Skeletal muscle cell (primary cell): ENCODE measurements around the gene CHST5.
"Not testable (repeated sequence)": the region's sequence is repeated elsewhere in the genome, so short reads cannot be mapped to it uniquely, and the experiment has no call there.

Experiments used
- DNase-seq: peaks from one replicate; pipeline ENCODE4 v3.0.0-alpha.2; 2010; ENCODE audit warnings: low read depth
- H3K4me3 ChIP-seq: 2 replicates; pipeline ENCODE4 v1.5.1; 2011; ENCODE audit warnings: low read depth, mild to moderate bottlenecking, control low read depth, low read length, moderate library complexity

Gene CHST5

DNA sequence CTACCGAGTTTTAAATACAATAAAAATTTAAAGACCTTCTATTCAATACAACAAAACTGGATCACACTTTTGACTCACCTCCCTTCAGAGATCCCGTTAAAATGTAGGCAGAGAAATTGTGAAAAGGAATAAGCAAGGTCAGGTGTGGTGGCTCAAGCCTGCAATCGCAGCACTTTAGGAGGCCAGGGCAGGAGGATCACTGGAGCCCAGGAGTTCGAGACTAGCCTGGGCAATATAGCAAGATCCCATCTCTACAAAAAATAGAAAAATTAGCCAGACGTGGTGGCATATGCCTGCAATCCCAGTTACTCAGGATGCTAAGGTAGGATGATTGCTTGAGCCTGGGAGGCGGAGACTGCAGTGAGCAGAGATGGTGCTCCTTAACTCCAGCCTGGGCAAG lies 16.7 kb downstream of the CHST5 start:
- no peak for DNase-seq
- no peak overlapping the region for H3K4me3 ChIP-seq

DNA sequence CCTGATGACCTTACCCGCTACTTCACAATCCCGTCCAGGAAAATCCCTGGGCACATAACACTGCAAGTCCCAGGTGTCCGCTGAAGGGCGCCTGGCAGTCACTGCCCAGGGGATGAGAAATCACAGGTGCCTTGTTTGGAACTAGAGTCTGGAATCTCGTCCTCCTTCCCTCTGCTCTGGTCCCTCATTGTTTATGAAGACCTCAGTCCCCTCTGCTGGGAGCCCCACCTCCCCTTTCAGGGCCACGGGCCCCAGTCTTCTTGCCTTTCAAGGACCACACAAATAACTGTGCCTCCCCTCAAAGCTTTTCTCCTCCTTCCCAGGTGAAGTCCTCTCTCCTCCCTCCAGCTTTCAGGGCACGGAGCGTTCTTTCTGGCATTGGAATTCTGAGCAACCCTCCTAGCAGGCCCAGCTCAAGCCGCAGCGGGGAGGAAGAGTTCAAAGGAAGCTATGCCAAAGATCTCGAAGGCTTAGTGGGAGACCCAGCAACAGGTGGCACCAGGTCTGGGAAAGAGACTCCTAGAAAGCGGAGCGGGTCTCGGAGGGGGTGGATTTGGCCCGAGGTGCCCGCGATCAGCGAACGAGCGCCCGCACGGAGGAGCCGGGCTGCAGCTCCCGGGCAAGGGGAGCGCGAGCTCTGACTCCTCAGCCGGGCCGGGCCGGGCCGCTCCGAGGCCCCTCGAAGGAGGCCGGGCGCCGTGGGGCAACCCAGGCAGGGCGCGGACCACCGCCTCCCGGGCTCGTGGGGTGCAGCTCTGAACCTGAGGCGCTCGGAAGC lies 19.5 kb downstream of the CHST5 start:
- peak overlapping the region; percentile 83 for H3K4me3 ChIP-seq
- not testable (repeated sequence) for DNase-seq

DNA sequence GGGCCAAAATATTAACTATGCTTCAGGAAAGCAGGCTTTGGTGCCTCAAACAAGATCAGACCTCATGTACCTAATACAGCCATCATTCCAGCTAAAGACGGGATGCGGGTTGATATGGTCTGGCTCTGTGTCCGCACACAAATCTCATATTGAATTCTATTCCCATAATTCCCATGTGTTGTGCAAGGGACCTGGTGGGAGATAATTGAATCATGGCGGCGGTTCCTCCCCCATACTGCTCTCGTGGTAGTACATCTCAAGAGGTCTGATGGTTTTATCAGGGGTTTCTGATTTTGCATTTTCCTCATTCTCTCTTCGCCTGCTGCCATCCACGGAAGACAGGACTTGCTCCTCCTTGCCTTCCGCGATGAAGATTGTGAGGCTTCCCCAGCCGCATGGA lies 21.6 kb downstream of the CHST5 start:
- H3K4me3 ChIP-seq = no peak overlapping the region
- no peak for DNase-seq

DNA sequence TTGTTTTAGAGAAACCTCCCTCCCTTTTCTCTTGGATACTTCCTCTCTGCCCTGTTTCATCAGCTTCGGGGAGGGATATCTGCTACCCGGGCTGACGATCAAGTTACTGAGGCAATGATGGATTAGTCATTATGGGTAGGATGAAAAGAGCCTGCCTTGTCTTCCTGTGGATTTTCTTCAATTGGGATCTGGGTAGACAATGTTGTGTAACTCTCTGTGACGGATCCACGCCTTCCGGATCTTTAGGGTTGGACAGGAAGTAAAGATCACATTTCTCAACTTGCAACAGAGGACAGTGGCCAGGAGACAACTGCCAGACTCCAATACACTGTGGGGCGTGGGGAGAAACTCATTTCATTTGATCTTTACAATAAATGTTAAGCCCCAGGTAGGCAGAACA lies 29.3 kb downstream of the CHST5 start:
- H3K4me3 ChIP-seq = no peak overlapping the region
- peak; percentile 89 for DNase-seq

DNA sequence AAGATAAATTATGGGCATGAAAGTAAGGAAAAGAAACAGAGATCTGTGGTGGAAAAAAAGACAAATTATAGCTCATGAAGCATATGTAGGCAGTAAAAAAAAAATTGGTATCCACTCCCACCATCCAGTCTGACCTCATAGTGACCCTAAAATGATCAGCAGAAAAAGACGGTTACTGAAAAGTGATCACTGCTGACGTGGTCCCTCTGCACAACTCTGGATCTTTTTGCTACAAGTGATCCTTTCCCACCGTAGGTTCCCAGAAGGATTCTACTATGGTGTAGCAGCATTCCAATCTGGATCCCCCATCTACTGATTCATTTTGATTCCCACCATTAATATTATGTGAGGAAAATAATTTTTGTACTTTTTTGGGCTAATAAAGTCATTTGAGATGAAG lies 29.8 kb downstream of the CHST5 start:
- H3K4me3 ChIP-seq = no peak overlapping the region
- no peak for DNase-seq

DNA sequence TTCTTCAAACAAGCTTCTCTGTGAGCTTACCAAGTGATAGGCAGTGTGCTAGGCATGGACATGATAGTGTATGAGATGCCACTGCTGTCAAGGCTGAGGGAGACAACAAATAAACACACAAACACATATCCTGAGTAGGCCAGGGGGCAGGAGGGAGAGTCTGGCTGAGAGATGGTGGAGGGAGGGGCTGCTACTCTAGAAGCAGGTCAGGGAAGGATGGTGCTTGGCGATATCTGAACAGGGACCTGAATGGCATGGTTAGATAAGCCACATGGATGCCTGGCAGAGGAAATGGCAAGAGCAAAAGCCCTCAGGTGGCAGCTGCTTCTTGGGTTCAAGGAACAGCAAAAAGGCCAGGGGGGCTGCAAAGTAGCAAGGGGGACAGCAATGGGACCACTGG lies 32.1 kb downstream of the CHST5 start:
- no peak overlapping the region for H3K4me3 ChIP-seq
- DNase-seq = no peak

DNA sequence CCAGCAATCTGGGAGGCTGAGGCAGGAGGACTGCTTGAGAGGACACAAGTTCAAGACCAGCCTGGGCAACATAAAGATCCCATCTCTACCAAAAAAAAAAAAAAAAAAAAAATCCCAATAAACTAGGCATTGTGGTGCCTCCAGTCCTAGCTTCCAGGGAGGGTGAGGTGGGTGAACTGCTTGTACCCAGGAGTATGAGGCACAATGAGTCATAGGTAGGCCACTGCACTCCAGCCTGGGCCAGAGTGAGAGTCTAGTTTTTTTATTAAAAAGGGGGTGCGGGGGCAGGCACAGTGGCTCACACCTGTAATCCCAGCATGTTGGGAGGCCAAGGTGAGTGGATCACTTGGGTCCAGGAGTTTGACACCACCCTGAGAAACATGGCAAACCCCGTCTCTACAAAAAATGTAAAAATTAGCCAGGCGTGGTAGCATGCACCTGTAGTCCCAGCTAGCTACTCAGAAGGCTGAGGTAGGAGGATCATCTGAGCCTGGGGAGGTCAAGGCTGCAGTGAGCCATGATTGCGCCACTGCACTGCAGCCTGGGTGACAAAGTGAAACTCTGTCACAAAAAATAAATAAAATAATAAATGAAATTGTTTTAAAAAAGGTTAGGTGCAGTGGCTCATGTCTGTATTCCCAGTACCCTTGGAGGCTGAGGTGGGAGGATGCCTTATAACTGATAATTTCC lies 32.8 kb downstream of the CHST5 start:
- H3K4me3 ChIP-seq = no peak overlapping the region
- DNase-seq = no peak

DNA sequence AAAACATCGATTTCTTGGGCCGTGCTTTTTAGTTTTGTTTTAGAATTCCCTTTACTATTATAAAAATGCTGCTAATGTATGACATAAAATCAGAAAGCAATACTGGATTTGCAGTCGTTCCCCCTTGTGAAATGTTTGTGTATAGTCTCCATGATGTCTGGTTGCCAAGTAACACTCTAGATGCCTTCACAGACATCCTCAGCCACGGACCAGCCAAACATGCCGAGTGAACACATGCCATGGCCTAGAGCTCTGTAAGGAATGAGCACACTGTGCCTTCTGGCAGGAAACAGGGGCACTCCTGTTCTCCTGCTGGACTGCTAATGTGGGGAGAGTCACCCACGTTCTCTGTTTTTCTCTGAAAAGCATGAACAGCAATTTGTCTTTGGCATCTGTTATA lies 34.1 kb downstream of the CHST5 start:
- DNase-seq = peak; percentile 36

DNA sequence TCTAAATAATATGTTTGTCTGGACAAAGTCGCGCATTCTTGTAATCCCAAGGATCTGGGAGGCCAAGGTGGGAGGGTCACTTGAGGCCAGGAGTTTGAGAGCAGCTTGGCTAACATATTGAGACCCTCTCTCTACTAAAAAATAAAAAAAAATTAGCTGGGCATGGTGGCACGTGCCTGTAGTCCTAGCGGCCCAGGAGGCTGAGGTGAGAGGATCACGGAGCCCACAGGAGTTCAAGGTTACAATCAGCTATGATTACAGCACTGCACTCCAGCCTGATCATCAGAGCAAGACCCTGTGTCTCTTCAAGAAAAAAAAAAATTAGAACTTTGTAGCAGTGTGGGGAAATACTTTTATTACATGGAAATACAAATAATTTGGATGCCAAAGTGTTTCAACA lies 34.5 kb downstream of the CHST5 start:
- DNase-seq = no peak
- no peak overlapping the region for H3K4me3 ChIP-seq

More for the DNA sequence above, 34.1 kb downstream of the CHST5 start:
- H3K4me3 ChIP-seq = not testable (repeated sequence)

DNA sequence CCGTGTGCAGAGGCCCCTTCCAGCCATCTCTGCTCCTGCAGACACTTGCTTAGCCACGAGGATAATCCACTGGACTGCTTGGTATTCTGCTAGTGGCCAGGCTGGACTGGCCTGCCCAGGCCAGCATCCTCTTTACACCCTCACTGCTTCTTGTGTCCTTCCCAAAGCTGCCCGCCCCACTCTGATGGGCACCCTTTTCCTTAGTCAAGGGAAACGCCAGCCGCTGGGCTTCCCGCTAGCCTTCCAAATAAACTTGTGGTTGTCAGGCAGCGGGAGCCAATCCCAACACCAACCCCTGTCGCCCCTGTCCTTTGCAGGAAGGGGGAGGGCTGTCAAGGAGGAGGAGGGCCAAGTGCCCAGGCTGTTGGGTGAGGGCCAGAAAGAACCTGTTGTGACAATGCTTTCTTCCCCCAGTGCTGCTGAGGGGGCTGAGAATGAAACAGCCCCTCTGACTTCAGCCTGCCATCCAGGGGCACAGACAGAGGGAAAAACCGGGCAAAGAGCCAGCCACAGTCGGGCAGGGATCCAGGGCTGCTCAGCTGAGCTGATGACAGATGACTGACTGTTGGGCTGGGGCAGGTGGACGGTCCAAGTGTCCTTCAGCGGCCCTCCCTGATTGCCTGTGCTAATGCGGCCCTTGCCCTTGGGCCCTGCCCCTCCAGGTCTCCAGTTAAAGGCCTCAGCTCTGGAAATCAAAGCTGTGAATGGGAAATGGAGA lies 37.1 kb downstream of the CHST5 start:
- not testable (repeated sequence) for DNase-seq

DNA sequence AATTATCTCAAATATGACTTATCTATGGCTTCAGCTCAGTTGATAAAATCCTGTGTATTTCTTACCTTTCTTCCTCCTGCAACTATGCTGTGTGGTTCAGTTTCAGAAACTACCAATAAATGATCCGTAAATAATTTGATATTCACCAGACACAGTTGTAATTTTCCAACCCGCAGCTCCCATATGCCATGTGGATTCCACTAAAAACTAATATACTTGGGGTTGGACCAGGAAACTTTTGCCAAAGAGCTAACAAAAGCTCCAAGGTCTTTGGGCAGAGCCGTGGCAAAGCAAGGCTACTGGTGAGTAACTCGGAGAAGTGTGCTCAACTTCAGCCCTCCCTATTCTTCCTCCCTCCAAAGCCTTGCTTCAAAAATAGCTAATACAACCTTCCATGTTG lies 38.4 kb downstream of the CHST5 start:
- DNase-seq = no peak
- no peak overlapping the region for H3K4me3 ChIP-seq

More for the DNA sequence above, 37.1 kb downstream of the CHST5 start:
- H3K4me3 ChIP-seq = not testable (repeated sequence)

DNA sequence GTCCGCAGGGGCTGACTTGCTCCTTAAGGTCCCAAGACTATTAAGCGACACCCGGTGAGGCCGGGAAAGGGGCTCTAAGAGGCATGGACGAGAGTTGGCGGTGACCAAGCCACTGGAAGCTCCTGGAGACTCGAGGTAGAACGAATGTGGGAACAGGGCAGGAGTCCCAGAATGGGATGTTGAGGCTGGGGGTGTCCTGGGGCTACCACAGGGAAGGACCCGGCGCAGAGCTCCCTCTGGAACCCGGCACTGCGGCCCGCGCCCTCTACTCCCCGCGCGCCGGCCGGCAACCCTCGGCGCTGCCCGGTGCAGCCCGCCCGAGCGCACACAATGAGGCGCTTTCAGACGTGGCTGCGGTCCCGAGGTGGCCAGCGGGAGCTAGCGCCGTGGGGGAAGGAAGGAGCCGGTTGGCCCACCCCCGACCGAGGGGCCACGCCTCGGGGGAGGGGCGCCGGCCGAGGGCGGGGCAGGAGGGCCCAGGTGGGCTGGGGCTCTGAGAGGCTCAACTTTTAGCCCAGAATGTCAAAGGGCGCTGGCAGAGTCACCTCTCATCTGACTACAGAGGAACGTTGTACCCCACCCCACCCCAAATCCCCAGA lies 40.7 kb downstream of the CHST5 start, which contains the start of gene CHST6:
Gene CHST6, minus strand, starts transcription at position 366 of the 599 bp plus-strand sequence. CDS start 15,613 bp downstream, outside the sequence.
- DNase-seq = no peak
- H3K4me3 ChIP-seq = peak within 1 kb of the TSS; percentile 54

DNA sequence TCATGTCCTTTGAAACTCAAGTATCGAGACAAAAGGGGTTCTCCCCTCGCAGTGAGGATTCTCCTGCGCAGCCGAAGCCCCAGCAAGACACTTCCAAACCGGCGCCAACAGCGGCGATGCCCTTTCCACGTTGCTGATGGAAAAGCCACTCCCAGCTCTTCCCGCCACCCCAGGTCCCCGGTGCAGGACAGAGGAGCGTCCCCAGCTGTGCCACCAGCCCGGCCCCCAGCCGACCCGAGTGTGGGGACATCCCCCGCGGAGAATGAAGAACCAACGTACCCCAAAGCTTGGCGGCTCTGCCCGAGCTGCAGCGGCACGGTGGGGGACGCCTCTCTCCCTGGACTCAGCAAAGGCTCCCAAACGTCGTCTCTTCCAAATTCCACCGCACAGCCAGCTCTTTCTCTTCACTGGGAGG lies 41.2 kb downstream of the CHST5 start:
- peak overlapping the region; percentile 54 for H3K4me3 ChIP-seq
- no peak for DNase-seq

DNA sequence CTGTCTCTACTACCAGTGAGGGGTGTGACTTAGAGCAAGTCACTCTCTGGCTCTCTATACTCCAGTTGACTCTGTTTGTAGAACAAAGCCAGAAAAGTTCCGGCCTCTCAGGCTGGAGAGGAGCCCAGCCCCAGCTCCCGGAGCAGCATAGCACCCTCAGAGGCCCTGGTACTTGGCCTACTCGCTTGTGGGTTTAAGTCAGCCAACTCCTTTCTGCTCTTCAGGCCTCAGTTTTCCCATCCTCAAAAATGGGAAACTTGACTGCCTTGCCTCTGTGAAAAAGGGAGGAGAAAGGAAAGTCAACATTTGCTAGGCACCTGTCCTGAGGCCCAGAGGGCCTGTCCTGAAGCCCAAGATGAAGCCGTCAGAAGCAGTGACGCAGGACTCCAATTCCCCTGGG lies 41.7 kb downstream of the CHST5 start:
- no peak for DNase-seq
- peak overlapping the region; percentile 54 for H3K4me3 ChIP-seq

DNA sequence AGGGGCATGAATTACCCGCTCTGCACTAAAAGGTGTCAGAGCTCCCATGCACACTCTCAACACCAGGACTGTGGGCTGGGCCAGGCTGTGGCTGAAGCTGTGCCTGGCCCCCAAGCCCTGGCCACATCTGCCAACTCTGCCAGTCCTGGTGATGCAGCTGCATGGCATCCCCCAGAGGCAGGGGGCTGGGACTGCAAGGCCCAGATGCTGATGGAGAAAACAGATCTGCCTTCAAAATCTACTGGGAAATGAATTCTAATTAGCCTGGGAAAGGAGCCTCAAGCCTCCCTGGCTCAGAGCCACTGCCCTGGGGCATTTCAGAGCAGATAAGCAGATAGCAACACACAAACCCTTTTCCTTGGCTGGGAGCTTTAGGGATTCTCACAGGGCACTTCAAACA lies 44.0 kb downstream of the CHST5 start:
- H3K4me3 ChIP-seq = no peak overlapping the region
- no peak for DNase-seq

DNA sequence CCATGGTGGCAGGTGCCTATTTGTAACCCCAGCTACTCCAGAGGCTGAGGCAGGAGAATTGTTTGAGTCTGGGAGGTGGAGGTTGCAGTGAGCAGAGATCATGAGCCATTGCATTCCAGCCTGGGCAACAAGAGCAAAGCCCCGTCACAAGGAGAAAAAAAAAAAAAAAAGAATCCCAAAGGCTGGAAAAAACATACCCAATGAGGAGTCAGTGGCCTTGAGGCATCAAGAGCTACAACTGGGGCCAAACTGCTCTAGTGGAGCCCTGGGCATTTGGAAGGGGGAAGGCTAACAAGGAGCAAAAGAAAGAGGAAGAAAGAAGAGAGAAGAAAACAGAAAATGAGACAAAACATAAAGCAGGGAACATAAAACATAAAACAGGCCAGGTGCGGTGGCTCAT lies 47.6 kb downstream of the CHST5 start:
- no peak overlapping the region for H3K4me3 ChIP-seq
- no peak for DNase-seq

DNA sequence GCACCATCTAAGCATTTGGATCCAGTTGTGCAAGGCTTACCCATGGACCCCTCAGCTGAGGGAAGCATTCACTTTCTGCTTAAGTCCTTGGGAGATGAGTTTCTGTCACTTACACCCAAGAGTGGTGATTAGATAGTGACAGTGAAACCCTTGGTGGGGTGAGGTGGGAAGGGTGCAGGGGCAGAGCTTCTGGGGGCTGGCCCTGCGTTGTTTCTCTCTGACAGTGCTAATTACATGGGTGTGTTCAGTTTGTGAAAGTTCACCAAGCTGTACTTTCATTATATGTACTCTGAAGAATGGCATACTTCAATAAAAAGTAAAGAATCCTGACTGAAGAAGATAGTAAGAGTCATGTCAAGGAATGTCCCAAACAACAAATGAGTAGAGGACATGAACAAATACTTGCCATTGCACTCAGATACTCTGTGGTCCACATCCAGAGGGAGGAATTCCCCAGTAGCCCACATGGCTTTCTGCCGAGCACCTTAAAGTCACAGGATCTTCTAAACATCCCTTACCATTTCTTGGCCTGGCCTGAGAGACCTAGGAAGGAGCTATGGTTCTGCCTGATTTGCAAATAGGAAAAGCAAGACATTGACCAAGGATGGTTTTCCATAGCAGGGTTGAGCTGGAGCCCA lies 49.1 kb downstream of the CHST5 start:
- DNase-seq = no peak

DNA sequence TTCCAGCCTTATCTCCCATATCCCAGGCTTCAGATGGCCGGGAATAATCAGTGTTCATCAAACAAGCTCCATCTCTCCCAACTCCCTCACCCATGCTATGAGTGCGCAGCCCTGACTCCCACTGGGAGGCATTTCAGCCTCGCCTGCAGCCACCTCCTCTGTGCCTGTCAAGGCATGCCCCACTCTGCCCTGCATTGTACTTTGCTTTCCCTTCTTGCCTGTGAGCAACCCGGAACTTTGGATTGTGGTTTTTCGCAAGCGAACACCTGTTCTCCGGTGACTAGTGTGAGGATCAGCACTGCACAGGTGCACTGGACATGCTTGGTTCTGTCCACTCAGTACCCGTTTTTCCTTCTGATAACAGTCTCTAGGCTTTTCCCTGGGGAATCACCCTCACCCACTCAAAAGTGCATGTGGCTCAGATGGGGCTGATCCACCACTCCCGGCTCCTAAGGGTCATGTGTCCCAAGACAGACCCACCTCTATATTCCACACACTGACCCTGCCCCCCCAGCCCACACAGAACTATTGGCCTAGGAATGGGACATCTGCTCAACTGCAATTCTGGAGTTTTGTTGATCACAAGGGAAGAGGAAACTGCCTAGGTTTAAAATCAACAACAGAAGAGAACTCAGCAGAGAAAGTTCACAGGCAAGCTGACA lies 49.8 kb downstream of the CHST5 start:
- no peak for DNase-seq
- no peak overlapping the region for H3K4me3 ChIP-seq

More for the DNA sequence above, 49.1 kb downstream of the CHST5 start:
- no peak overlapping the region for H3K4me3 ChIP-seq
